Hepatocyte (in vitro differentiated cells): ENCODE data around the gene EGLN2.
"Not testable (repeated sequence)": the region's sequence is repeated elsewhere in the genome, so short reads cannot be mapped to it uniquely, and the experiment has no call there.

Experiments used
- CTCF ChIP-seq: fragments of 200-600 bp; sonication (generic); IDR thresholded peaks from 2 replicates; pipeline ENCODE4 v1.5.1; 2016; ENCODE audit warnings: antibody characterized with exemption, mild to moderate bottlenecking; ENCODE audit not compliant: poor library complexity
- EZH2 ChIP-seq: fragments of 200-600 bp; sonication (generic); IDR thresholded peaks from 2 replicates; pipeline ENCODE4 v1.6.1; 2016; ENCODE audit warnings: antibody characterized with exemption, mild to moderate bottlenecking, borderline replicate concordance

- not testable (repeated sequence) for TF ChIP-seq CTCF, EZH2
Observed at GRCh38 chr19:40824916-40825315, 25.9 kb downstream of the EGLN2 start.
